K562 (cell line): ENCODE results near the gene C1QTNF2. TPM values are rescaled to one million over a fixed set of nuclear protein-coding genes. Genes with fewer than 3 reads are reported as not detected.
A peak's percentile ranks its signal among the peaks of the same experiment; 100 is the strongest.

ENCODE experiments used
- ARHGAP35 ChIP-seq: fragments of 450-650 bp; IDR thresholded peaks from 2 replicates; pipeline ENCODE4 v1.6.1; 2018; ENCODE audit not compliant: partially characterized antibody
- ATF4 ChIP-seq: fragments of 450-650 bp; formaldehyde crosslinking; IDR thresholded peaks from 2 replicates; pipeline ENCODE4 v1.4.0; 2022; ENCODE audit warnings: mild to moderate bottlenecking, moderate library complexity
- CC2D1A ChIP-seq: fragments of 450-650 bp; IDR thresholded peaks from 2 replicates; pipeline ENCODE4 v1.6.1; 2017; ENCODE audit warnings: mild to moderate bottlenecking
- DEAF1 ChIP-seq: fragments of 450-650 bp; formaldehyde crosslinking; IDR thresholded peaks from 2 replicates; pipeline ENCODE4 v1.4.0; 2020; ENCODE audit warnings: mild to moderate bottlenecking, moderate library complexity
- EP400 ChIP-seq: fragments of 450-650 bp; IDR thresholded peaks from 2 replicates; pipeline ENCODE4 v1.6.1; 2017; ENCODE audit warnings: antibody characterized with exemption, mild to moderate bottlenecking, moderate library complexity
- GABPA ChIP-seq: fragments of 200-800 bp; sonication (Bioruptor generic); conservative IDR thresholded peaks from 2 replicates; pipeline ENCODE4 v1.6.1; 2016; ENCODE audit warnings: low read depth, missing genetic modification characterization, missing compliant biosample characterization
- JUN ChIP-seq, 2 experiments: sonication (generic) in 1 of 2; formaldehyde crosslinking in 1 of 2; IDR thresholded peaks; 2 replicates each; pipeline versions ENCODE4 v1.6.1 to v1.8.0; 2012 to 2022; ENCODE audit warnings: borderline replicate concordance in 2 of 2, mild to moderate bottlenecking in 2 of 2, improper control_type of control experiment in 1 of 2, low read depth in 1 of 2, low read length in 1 of 2, missing genetic modification reagents in 1 of 2
- MAFG ChIP-seq: fragments of 450-650 bp; conservative IDR thresholded peaks from 2 replicates; pipeline ENCODE4 v1.6.1; 2016; ENCODE audit warnings: missing genetic modification characterization, missing compliant biosample characterization
- MTA2 ChIP-seq: fragments of 450-650 bp; IDR thresholded peaks from 2 replicates; pipeline ENCODE4 v1.6.1; 2016; ENCODE audit warnings: low read depth
- NCOA1 ChIP-seq: fragments of 450-650 bp; IDR thresholded peaks from 2 replicates; pipeline ENCODE4 v1.6.1; 2016; ENCODE audit warnings: low read depth
- POLR2A ChIP-seq: fragments of 450-650 bp; conservative IDR thresholded peaks from 2 replicates; pipeline ENCODE4 v1.6.1; 2016
- PTRF ChIP-seq: fragments of 450-650 bp; IDR thresholded peaks from 2 replicates; pipeline ENCODE4 v1.6.1; 2016; ENCODE audit warnings: mild to moderate bottlenecking, missing genetic modification characterization, missing compliant biosample characterization
- SMC3 ChIP-seq: conservative IDR thresholded peaks from 2 replicates; pipeline ENCODE4 v1.6.1; 2011; ENCODE audit warnings: low read depth, low read length, improper control_type of control experiment; ENCODE audit not compliant: insufficient read depth
- TBL1XR1 ChIP-seq, 2 experiments: IDR thresholded peaks; 2 replicates each; pipeline ENCODE4 v1.6.1; 2012; ENCODE audit warnings: improper control_type of control experiment in 2 of 2, low read length in 2 of 2, mild to moderate bottlenecking in 1 of 2
- USF1 ChIP-seq: sonication (generic); formaldehyde crosslinking; IDR thresholded peaks from 2 replicates; pipeline ENCODE4 v1.9.0; 2022; ENCODE audit warnings: mild to moderate bottlenecking, missing genetic modification reagents
- XRCC4 ChIP-seq: IDR thresholded peaks from one replicate; pipeline ENCODE4 v1.6.1; 2011; ENCODE audit not compliant: insufficient read depth, insufficient read length; ENCODE audit errors: extremely low read depth
- ZC3H11A ChIP-seq: IDR thresholded peaks from 2 replicates; pipeline ENCODE4 v1.6.1; 2012; ENCODE audit warnings: low read depth, low read length, improper control_type of control experiment
- ZKSCAN8 ChIP-seq: fragments of 200-800 bp; sonication (Bioruptor generic); IDR thresholded peaks from 2 replicates; pipeline ENCODE4 v1.6.1; 2016; ENCODE audit warnings: missing genetic modification characterization, missing compliant biosample characterization
- polyA plus RNA-seq, 8 experiments: library from polyadenylated mRNA; depleted of rRNA in 4 of 8; stranded (reverse) in 5 of 8; unstranded in 3 of 8; fragments of >200 nt; fragmentation: Nextera tagmentation in 2 of 8; fragmentation: Illumina TruSeq in 1 of 8; extraction: Ambion mirVana in 2 of 8; extraction: Trizol in 1 of 8; gene quantifications; 2 replicates each; pipeline versions ENCODE4 v1.2.1 to v1.2.3, GENCODE V29; 2011 to 2014; ENCODE audit warnings: inconsistent platforms in 1 of 8, missing spikeins in 1 of 8
- total RNA-seq, 7 experiments: library from RNA; depleted of rRNA in 6 of 7; stranded (reverse); fragments of >200 nt in 6 of 7; fragmentation: Illumina TruSeq in 2 of 7; extraction: Trizol in 2 of 7; gene quantifications; 2 replicates each; pipeline versions ENCODE4 v1.2.1 to v1.2.3, GENCODE V29; 2011 to 2021; ENCODE audit warnings: low replicate concordance in 1 of 7
- TF ChIP-seq, protein P1 (sequence below), 3 experiments: IDR thresholded peaks in 2 of 3; conservative IDR thresholded peaks in 1 of 3; 2 replicates each; pipeline ENCODE4 v1.5.1; 2011 to 2012; ENCODE audit warnings: low read length in 3 of 3, mild to moderate bottlenecking in 3 of 3, control low read depth in 2 of 3, improper control_type of control experiment in 1 of 3, inconsistent platforms in 1 of 3, low read depth in 1 of 3, mixed read lengths in 1 of 3, moderate library complexity in 1 of 3; ENCODE audit not compliant: insufficient read depth in 2 of 3

C1QTNF2 gene
- total and polyA plus RNA-seq, 9 of the 15 experiments (the other 6 are each of a cell fraction or from before 2014, with no cell fraction given) = not detected

- TF ChIP-seq DEAF1 (CRISPR knock-in tag) (peak; percentile 65), GABPA (no peak), NCOA1 (no peak), TBL1XR1 (IDR thresholded peaks at IDR 0.05; ENCODE audit: low read length in 2 of 2) (no peak), USF1 (no peak), XRCC4 (no peak), CC2D1A (no peak), SMC3 (peak; percentile 45; the same call in 1 of the 2 replicates), EP400 (no peak), MAFG (peak; percentile 47; the same call in 1 of the 2 replicates), POLR2A (no peak), MTA2 (no peak), ATF4 (no peak), ARHGAP35 (no peak), ZKSCAN8 (CRISPR knock-in tag) (no peak), PTRF (tag) (no peak), ZC3H11A (no peak), JUN (IDR thresholded peaks at IDR 0.05; ENCODE audit: borderline replicate concordance, low read depth, low read length) (no peak), JUN (CRISPR knock-in tag; IDR thresholded peaks at IDR 0.05; ENCODE audit: borderline replicate concordance) (no peak)
- TF ChIP-seq, protein P1, sequence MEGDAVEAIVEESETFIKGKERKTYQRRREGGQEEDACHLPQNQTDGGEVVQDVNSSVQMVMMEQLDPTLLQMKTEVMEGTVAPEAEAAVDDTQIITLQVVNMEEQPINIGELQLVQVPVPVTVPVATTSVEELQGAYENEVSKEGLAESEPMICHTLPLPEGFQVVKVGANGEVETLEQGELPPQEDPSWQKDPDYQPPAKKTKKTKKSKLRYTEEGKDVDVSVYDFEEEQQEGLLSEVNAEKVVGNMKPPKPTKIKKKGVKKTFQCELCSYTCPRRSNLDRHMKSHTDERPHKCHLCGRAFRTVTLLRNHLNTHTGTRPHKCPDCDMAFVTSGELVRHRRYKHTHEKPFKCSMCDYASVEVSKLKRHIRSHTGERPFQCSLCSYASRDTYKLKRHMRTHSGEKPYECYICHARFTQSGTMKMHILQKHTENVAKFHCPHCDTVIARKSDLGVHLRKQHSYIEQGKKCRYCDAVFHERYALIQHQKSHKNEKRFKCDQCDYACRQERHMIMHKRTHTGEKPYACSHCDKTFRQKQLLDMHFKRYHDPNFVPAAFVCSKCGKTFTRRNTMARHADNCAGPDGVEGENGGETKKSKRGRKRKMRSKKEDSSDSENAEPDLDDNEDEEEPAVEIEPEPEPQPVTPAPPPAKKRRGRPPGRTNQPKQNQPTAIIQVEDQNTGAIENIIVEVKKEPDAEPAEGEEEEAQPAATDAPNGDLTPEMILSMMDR (IDR thresholded peaks at IDR 0.05 in 2 of 3, conservative IDR thresholded peaks at IDR 0.05 in 1 of 3; ENCODE audit: insufficient read depth in 2 of 3, low read depth in 1 of 3, low read length in 3 of 3) = peak in 2 of 3 experiments; percentile 32 to 69; a peak in 3 of 6 replicates
- TF ChIP-seq, all 486 proteins: peak for 8
Measured at GRCh38 chr5:160390787-160391696, 20.6 kb upstream of the C1QTNF2 start (continued).
